Endothelial cell of umbilical vein (primary cell): ENCODE measurements around the gene IRX5. TPM values are rescaled to one million over a fixed set of nuclear protein-coding genes. Genes with fewer than 3 reads are reported as not detected.

Source experiments
- BruUV-seq: library from RNA; stranded (reverse); fragments of 400-500 nt; replicated peaks from 2 replicates; lab custom pipeline; 2021; lab: Mats Ljungman, UMichigan
- CTCF ChIA-PET: fragments of 300-600, 350-600 bp; sonication (Branson Sonifier 250); formaldehyde crosslinking; loops from one replicate; lab custom pipeline; 2021; ENCODE audit warnings: antibody characterized with exemption, inconsistent platforms; lab: Charles Lee
- POLR2A ChIA-PET: fragments of 300-600, 350-600 bp; sonication (Branson Sonifier 250); formaldehyde crosslinking; loops from one replicate; lab custom pipeline; 2021; ENCODE audit warnings: antibody characterized with exemption, inconsistent platforms; lab: Charles Lee
- DNase-seq: peaks from one replicate; pipeline ENCODE4 v3.0.0-alpha.2; 2011; ENCODE audit warnings: low read depth, low spot score
- FAIRE-seq: peaks from 2 replicates; lab custom pipeline; 2011; peaks lifted over from hg19 to GRCh38; lab: Jason Lieb, UNC
- H2AFZ ChIP-seq: 2 replicates; pipeline ENCODE4 v1.6.0; 2012; ENCODE audit warnings: low read depth, low read length, control low read depth, inconsistent platforms
- H3K27ac ChIP-seq: 2 replicates; pipeline ENCODE4 v1.5.1; 2011; ENCODE audit warnings: low read depth, mild to moderate bottlenecking, control low read depth, low read length, moderate library complexity; ENCODE audit not compliant: insufficient read depth
- H3K27me3 ChIP-seq, 2 experiments: 2 replicates each; pipeline versions ENCODE4 v1.6.0 to v1.6.1; 2011; ENCODE audit warnings: low read length in 2 of 2, mixed read lengths in 1 of 2; ENCODE audit not compliant: control insufficient read depth in 2 of 2, insufficient read depth in 2 of 2
- H3K36me3 ChIP-seq, 2 experiments: 2 replicates in 1 of 2; 3 replicates in 1 of 2; pipeline ENCODE4 v1.5.1; 2011; ENCODE audit warnings: low read length in 2 of 2, mild to moderate bottlenecking in 1 of 2, moderate library complexity in 1 of 2; ENCODE audit not compliant: control insufficient read depth in 2 of 2, insufficient read depth in 2 of 2; ENCODE audit errors: extremely low read depth in 1 of 2
- H3K4me1 ChIP-seq: 3 replicates; pipeline ENCODE4 v1.5.1; 2011; ENCODE audit warnings: mild to moderate bottlenecking, low read length; ENCODE audit not compliant: control insufficient read depth, insufficient read depth; ENCODE audit errors: extremely low read depth
- H3K4me2 ChIP-seq: 2 replicates; pipeline ENCODE4 v1.6.1; 2011; ENCODE audit warnings: low read length, control low read depth, mixed read lengths; ENCODE audit not compliant: insufficient read depth
- H3K4me3 ChIP-seq, 3 experiments: fragments of 200-600 bp in 1 of 3; sonication (generic), shearing (Covaris generic) in 1 of 3; replicated peaks in 1 of 3; 2 replicates each; pipeline ENCODE4 v1.5.1; 2011 to 2016; ENCODE audit warnings: control low read depth in 3 of 3, low read length in 3 of 3, mild to moderate bottlenecking in 2 of 3, inconsistent platforms in 1 of 3, low read depth in 1 of 3, moderate library complexity in 1 of 3; ENCODE audit not compliant: insufficient read depth in 1 of 3
- H3K79me2 ChIP-seq: 2 replicates; pipeline ENCODE4 v1.6.0; 2012; ENCODE audit warnings: low read length, inconsistent platforms; ENCODE audit not compliant: control insufficient read depth, insufficient read depth
- H3K9ac ChIP-seq: replicated peaks from 2 replicates; pipeline ENCODE3; 2011; ENCODE audit warnings: low read length, control low read depth; ENCODE audit not compliant: insufficient read depth; ENCODE audit errors: extremely low read depth
- H3K9me1 ChIP-seq: replicated peaks from 3 replicates; pipeline ENCODE4 v1.6.0; 2011; ENCODE audit warnings: mild to moderate bottlenecking, low read length; ENCODE audit not compliant: control insufficient read depth, insufficient read depth; ENCODE audit errors: extremely low read depth
- H3K9me3 ChIP-seq: replicated peaks from 2 replicates; pipeline ENCODE4 v1.5.1; 2012; ENCODE audit warnings: low read length, inconsistent platforms; ENCODE audit not compliant: control insufficient read depth, insufficient read depth
- H4K20me1 ChIP-seq: replicated peaks from 2 replicates; pipeline ENCODE3; 2011; ENCODE audit warnings: mild to moderate bottlenecking, low read length; ENCODE audit not compliant: control insufficient read depth, insufficient read depth; ENCODE audit errors: extremely low read depth
- CTCF ChIP-seq, 2 donors: IDR thresholded peaks; 1 replicate in 1 of 2; 2 replicates in 1 of 2; pipeline ENCODE4 v1.5.1; 2011; ENCODE audit warnings: low read length in 2 of 2, mild to moderate bottlenecking in 2 of 2, moderate library complexity in 2 of 2, control low read depth in 1 of 2, inconsistent platforms in 1 of 2, low read depth in 1 of 2; ENCODE audit not compliant: insufficient read depth in 1 of 2; ENCODE audit errors: extremely low read depth in 1 of 2
- EZH2 ChIP-seq: IDR thresholded peaks from 2 replicates; pipeline ENCODE4 v1.6.1; 2012; ENCODE audit warnings: borderline replicate concordance, low read depth, mild to moderate bottlenecking, moderate library complexity, low read length, inconsistent platforms; ENCODE audit not compliant: severe bottlenecking
- FOS ChIP-seq: IDR thresholded peaks from 2 replicates; pipeline ENCODE4 v1.6.1; 2011; ENCODE audit warnings: mild to moderate bottlenecking, low read length, moderate library complexity, borderline replicate concordance; ENCODE audit not compliant: insufficient read depth
- GATA2 ChIP-seq: IDR thresholded peaks from 2 replicates; pipeline ENCODE4 v1.7.0; 2011; ENCODE audit warnings: low read depth, mild to moderate bottlenecking, moderate library complexity, mixed read lengths, low read length; ENCODE audit not compliant: insufficient read length, insufficient read depth
- JUN ChIP-seq: IDR thresholded peaks from 2 replicates; pipeline ENCODE4 v1.6.1; 2011; ENCODE audit warnings: borderline replicate concordance, low read depth; ENCODE audit not compliant: insufficient read length, insufficient read depth
- MAX ChIP-seq: IDR thresholded peaks from 2 replicates; pipeline ENCODE4 v1.6.1; 2011; ENCODE audit not compliant: insufficient read depth, insufficient read length
- MYC ChIP-seq: IDR thresholded peaks from one replicate; pipeline ENCODE4 v1.6.1; 2011; ENCODE audit warnings: mild to moderate bottlenecking, low read depth, low read length
- POLR2A ChIP-seq: IDR thresholded peaks from 2 replicates; pipeline ENCODE4 v1.6.1; 2012; ENCODE audit warnings: low read depth, mild to moderate bottlenecking, control low read depth, low read length
- POLR2AphosphoS5 ChIP-seq: IDR thresholded peaks from 2 replicates; pipeline ENCODE4 v1.6.1; 2012; ENCODE audit warnings: low read depth, mild to moderate bottlenecking, control low read depth, low read length, moderate library complexity; ENCODE audit not compliant: insufficient read depth
- dilution Hi-C: fragments of 300-500 bp; cut with MboI; formaldehyde crosslinking; loops from one replicate; pipeline ENCODE4 v1.15.0; 2019; ENCODE audit warnings: low sequenced_read_pairs; ENCODE audit not compliant: extremely low pct_ligation_motif_present
- intact Hi-C: fragments of 100-400 bp; cut with micrococcal nuclease; formaldehyde crosslinking; loops from one replicate; pipeline ENCODE4 v1.10.0; 2022
- polyA plus RNA-seq, 4 experiments: library from polyadenylated mRNA; depleted of rRNA in 3 of 4; stranded (reverse) in 3 of 4; unstranded in 1 of 4; fragments of >200 nt; gene quantifications; 2 replicates each; pipeline versions ENCODE4 v1.2.1 to v1.2.3, GENCODE V29; 2011 to 2012; ENCODE audit warnings: missing spikeins in 1 of 4
- total RNA-seq: library from RNA; stranded (reverse); gene quantifications from 2 replicates; pipeline ENCODE4 v1.2.3, GENCODE V29; 2021

The IRX5 gene
- total and polyA plus RNA-seq, 2 donors (not counting 3 experiments of a cell fraction or from before 2014, with no cell fraction given), result not detected

DNA sequence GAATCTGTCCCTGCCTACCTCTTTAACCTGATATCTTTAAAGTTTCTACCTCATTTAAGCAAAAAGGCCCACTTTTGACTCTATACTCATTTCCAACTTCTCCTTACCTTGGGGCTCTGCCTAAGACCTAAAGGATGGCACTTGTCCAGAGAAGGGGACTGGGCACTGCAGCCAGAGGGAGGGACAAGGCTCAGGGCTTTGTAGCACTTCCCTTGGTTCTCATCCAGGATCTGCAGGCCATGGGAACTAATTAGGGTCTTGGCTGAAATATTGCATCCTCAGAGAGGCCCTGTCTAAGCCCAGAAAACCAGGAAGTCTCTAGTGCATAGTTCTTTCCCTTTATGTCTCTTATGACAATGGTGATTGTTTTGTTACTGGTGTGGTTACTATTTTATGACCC lies 37.3 kb downstream of the IRX5 start:
- no TSS peak for BruUV-seq
- ChIA-PET CTCF (no interaction called here), POLR2A (no interaction called here)
- FAIRE-seq, result no peak
- H3K36me3 ChIP-seq, result no peaks in the 10 kb centered on the region
- intact Hi-C loops (no loop called here), dilution Hi-C loops (no loop called here)
- H2AFZ ChIP-seq, result no peak overlapping the region
- no peaks in the 10 kb centered on the region for H4K20me1 ChIP-seq
- no peak overlapping the region for H3K27ac ChIP-seq
- no peaks in the 10 kb centered on the region for H3K9me1 ChIP-seq
- DNase-seq, result no peak
- no peaks in the 10 kb centered on the region for H3K79me2 ChIP-seq
- no peak overlapping the region for H3K9ac ChIP-seq
- TF ChIP-seq GATA2 (no peak), CTCF (IDR thresholded peaks at IDR 0.05; ENCODE audit: extremely low read depth in 1 of 2, insufficient read depth in 1 of 2, low read depth in 1 of 2, low read length in 2 of 2) (no peak), POLR2A (no peak), FOS (no peak), JUN (no peak), EZH2 (no peak), POLR2AphosphoS5 (no peak), MYC (no peak), MAX (no peak)
- no peak overlapping the region for H3K4me3 ChIP-seq
- no peaks in the 10 kb centered on the region for H3K27me3 ChIP-seq
- H3K4me1 ChIP-seq, result no peaks in the 10 kb centered on the region
- no peak overlapping the region for H3K4me2 ChIP-seq
- no peaks in the 10 kb centered on the region for H3K9me3 ChIP-seq
